ENCODE data around the gene NOX5. TPM values are rescaled to one million over a fixed set of nuclear protein-coding genes. Genes with fewer than 3 reads are reported as not detected.

The NOX5 gene
- polyA plus RNA-seq, 1 donor, result 0.30 TPM

GRCh38 chr15:69026355-69026754 is 11.9 kb downstream of the NOX5 start:
- no peak for DNase-seq

- DNase-seq, result no peak
These were observed 13.6 kb downstream of the NOX5 start for GRCh38 chr15:69027976-69028518.

GRCh38 chr15:69031013-69032001 is 16.8 kb downstream of the NOX5 start:
- peak; percentile 49 for DNase-seq

DNA sequence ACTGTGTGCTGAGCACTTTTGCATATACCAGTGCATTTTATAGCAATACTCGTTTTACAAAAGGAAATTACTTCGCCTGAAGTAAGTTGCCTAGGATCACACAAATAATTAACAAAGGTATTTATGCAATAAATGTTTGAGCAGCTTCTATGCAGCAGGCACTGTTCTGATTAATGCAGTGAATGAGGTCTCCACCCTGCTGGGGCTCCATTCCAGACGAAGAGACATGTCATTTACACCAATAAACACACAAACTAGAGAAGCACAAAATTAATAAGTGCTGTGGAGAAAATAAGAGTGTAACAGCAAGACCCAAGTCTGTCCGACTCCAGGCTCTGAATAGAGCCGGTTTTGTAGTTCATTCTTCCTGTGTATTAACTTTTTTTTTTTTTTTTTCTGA is 17.5 kb downstream of the NOX5 start:
- DNase-seq, result no peak

- no peak for DNase-seq
These were observed 18.3 kb downstream of the NOX5 start for GRCh38 chr15:69032703-69033373.

DNA sequence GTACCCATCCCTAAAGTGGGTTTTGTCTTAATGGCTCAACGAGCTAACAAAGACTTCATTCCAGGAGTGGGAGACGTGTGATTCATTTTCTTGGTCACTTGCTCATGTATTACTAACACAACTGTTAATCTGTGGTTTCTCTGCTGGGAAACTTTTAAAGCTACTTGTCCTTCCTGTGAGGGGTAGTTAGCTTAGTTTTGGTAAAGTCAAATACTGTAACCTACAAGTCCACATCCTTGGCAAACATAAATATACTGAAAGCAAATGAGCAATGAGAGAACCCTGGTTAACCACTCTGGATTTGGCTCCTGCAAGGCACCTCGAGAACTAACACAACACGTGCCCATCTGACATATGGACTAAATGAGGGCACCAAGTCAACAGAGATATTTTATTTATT is 19.9 kb downstream of the NOX5 start:
- no peak for DNase-seq

DNA sequence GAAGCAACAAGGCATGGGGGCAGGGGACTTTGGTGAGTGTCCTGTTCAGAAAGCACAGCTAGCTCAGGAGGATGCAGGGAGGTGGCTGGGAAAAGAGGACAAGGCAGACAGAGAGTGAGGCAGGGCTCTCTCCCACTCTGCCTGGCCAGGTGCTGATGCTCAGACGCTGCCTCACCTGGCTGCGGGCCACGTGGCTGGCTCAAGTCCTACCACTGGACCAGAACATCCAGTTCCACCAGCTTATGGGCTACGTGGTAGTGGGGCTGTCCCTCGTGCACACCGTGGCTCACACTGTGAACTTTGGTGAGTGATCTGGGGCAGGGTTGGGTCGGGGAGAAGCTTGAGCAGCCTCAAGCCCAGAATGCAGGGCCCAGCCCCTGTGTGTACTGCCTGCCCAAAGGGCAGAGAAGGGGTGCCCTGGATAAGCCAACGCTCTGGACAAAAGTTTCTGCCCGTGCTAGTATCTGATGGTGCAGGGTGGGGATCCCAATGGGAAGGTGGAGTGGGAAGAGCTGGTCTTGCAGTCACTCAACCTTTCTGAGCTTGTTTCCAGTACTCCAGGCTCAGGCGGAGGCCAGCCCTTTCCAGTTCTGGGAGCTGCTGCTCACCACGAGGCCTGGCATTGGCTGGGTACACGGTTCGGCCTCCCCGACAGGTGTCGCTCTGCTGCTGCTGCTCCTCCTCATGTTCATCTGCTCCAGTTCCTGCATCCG is 20.9 kb downstream of the NOX5 start:
- no peak for DNase-seq

GRCh38 chr15:69035918-69036258 is 21.4 kb downstream of the NOX5 start:
- DNase-seq, result no peak

DNA sequence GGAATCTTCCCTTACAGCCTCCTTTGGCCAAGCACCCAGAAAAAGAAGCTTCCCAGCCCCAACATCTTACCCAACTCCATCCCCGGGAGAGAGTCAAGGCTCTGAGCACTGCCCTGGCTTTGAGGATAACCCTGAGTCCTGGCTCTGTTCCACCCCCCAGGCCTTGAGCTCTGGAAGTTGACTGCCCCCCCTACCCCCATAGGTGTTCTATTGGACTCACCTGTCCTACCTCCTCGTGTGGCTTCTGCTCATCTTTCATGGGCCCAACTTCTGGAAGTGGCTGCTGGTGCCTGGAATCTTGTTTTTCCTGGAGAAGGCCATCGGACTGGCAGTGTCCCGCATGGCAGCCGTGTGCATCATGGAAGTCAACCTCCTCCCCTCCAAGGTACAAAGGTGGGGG is 22.3 kb downstream of the NOX5 start:
- no peak for DNase-seq

DNA sequence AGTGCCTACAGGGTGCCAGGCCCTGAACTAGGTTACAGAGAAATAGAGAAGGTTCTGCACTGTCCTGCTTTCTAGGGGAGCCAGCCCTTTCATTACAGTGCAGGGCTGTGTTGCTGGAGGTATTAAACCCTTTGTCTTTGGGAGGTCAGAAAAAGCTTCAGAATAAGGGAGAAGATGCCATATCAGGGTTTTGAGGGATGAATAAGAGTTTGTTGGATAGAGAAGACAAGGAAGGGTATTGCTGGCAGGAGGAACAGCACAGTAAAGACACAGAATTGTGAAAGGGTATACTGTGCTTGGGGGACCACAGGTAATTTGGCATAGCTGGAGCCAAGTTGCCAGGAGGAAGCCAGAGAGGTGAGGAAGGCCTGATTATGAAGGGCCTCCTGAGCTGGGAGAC is 23.0 kb downstream of the NOX5 start:
- DNase-seq, result no peak

DNA sequence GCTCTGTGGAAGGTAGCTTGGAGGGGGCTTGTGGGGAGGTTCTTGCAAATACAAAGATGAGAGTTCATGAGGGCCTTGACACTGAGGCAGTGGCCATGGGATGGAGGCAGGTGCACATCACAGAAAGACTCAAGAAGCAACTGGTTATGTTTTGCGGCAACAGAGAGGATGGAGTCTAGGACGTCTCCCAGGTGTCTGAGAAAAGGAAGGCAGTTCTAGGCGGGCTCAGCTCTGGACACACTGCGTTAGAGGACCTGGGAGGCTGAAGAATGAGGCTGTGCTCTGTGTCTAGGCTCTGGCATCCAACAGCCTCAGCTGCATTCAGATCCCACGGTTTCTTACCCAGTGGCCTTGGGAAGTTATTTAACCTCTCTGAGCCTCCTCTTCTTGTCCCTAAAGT is 23.5 kb downstream of the NOX5 start:
- DNase-seq, result no peak

DNA sequence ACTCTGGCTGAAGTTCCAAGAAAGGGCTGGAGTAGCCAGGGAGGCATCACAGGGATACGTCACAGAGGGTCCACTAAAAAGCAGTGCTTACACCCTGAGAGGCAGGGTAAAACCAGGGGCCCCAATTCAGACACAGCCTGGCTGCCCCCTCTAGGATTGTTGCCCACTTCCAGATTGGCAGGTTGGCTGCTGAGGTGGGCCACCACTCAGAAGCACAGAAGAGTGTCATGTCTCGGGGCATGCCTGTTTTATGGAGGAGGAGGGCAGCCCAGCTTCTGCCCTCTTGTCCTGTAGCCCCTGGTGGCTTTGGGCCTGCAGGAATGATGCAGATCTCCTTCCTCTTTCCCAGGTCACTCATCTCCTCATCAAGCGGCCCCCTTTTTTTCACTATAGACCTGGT is 24.0 kb downstream of the NOX5 start:
- no peak for DNase-seq

GRCh38 chr15:69039516-69040225 is 25.2 kb downstream of the NOX5 start:
- DNase-seq, result no peak

- DNase-seq, result no peak
These were observed 28.0 kb downstream of the NOX5 start for GRCh38 chr15:69042531-69042930.

DNA sequence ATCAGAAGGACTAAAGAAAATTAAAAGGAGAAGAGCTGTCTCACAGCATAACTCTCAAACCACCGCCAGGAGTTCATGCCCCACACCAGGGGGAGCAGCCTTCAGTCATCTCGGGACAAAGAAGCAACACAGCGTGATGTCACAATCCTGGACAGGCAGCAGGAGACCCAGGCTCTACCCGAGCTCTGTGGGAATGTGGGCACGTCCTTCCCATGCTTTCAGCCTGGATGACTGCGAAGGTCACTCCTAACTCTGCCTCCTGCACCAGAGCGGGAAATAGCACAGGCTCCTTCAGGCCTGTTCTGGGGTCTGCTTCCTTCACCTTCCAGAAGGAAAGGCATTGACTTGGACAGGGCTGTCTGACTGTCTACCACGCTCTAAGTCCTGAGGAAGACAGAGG is 31.3 kb downstream of the NOX5 start:
- DNase-seq, result no peak

- DNase-seq, result no peak
These were observed 32.3 kb downstream of the NOX5 start for GRCh38 chr15:69046781-69047180.

GRCh38 chr15:69049976-69050375 is 35.5 kb downstream of the NOX5 start:
- DNase-seq, result no peak

GRCh38 chr15:69055251-69055650 is 40.8 kb downstream of the NOX5 start:
- no peak for DNase-seq

GRCh38 chr15:69056365-69056764 is 41.9 kb downstream of the NOX5 start:
- DNase-seq, result no peak

GRCh38 chr15:69058830-69059556 is 44.5 kb downstream of the NOX5 start:
- peak; percentile 87 for DNase-seq

DNA sequence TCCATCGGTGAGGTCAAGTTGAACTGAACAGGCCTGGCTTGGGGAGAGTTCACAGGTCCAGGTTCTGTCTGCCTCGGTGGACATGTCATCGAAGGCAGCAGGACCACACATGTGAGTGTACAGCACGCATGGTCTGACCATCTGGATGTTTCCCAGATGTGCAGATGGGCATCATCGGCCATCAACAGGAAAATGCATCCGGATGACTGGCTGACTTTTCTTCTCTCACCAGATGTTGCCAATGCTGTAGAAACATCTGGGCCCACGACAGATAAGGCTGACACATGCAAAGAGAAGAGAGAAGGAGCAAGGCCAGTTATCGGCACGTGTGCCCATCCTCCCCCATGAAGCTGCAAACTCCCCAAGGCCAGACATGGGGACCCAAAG is 45.1 kb downstream of the NOX5 start:
- no peak for DNase-seq

DNA sequence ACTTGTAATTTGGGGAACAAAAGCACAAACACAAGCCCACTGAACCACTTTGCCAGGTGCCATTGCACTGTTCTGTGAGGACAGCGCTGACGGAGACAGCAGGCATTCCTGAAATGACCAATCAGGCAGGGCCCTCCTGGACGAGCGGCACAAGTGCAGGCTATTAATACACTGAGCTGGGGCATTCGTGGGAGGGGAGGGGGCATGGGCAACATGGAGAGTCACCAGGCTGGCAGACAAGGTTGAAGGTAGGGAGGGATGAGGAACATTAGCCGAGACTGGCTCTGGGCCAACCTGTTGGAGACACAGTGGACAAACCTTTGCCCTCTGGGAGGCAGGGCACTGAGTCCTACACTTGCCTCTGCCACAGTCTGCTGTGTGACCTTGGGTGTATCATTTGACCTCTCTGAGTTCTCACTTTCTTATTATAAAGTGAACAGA is 45.6 kb downstream of the NOX5 start:
- no peak for DNase-seq
